Liver (tissue), 3 donors: Measurements from ENCODE around the gene LYPD5.

ENCODE experiments used
- EGR1 ChIP-seq, 2 donors: IDR thresholded peaks; 2 replicates each; pipeline ENCODE4 v1.6.1; 2016 to 2018; ENCODE audit warnings: antibody characterized with exemption in 2 of 2, low read depth in 2 of 2
- FOXA1 ChIP-seq: IDR thresholded peaks from 2 replicates; pipeline ENCODE4 v1.6.1; 2016; ENCODE audit warnings: antibody characterized with exemption
- GABPA ChIP-seq, 2 donors: IDR thresholded peaks in 1 of 2; conservative IDR thresholded peaks in 1 of 2; 2 replicates each; pipeline ENCODE4 v1.6.1; 2016; ENCODE audit warnings: antibody characterized with exemption in 2 of 2, mild to moderate bottlenecking in 1 of 2, moderate library complexity in 1 of 2
- JUND ChIP-seq, 2 donors: IDR thresholded peaks; 2 replicates each; pipeline ENCODE4 v1.6.1; 2016; ENCODE audit warnings: antibody characterized with exemption in 2 of 2
- RAD21 ChIP-seq, 2 donors: IDR thresholded peaks; 2 replicates each; pipeline ENCODE4 v1.6.1; 2016; ENCODE audit warnings: antibody characterized with exemption in 2 of 2, mild to moderate bottlenecking in 2 of 2
- RXRA ChIP-seq, 2 donors: IDR thresholded peaks; 2 replicates each; pipeline ENCODE4 v1.6.1; 2017 to 2018; ENCODE audit warnings: antibody characterized with exemption in 2 of 2, mild to moderate bottlenecking in 1 of 2
- SP1 ChIP-seq: IDR thresholded peaks from 2 replicates; pipeline ENCODE4 v1.6.1; 2018; ENCODE audit warnings: antibody characterized with exemption, mild to moderate bottlenecking
- YY1 ChIP-seq: IDR thresholded peaks from 2 replicates; pipeline ENCODE4 v1.6.1; 2016; ENCODE audit warnings: antibody characterized with exemption, mild to moderate bottlenecking
- TF ChIP-seq, protein P1 (sequence below): fragments of 150-350 bp; IDR thresholded peaks from 2 replicates; pipeline ENCODE4 v1.5.1; 2017; ENCODE audit warnings: improper control_type of control experiment, low read depth, low read length; ENCODE audit not compliant: missing input control
- TF ChIP-seq, protein P2 (sequence below): IDR thresholded peaks from 2 replicates; pipeline ENCODE4 v1.6.1; 2016; ENCODE audit warnings: antibody characterized with exemption
- TF ChIP-seq, protein P3 (sequence below): IDR thresholded peaks from 2 replicates; pipeline ENCODE4 v1.6.1; 2016; ENCODE audit warnings: antibody characterized with exemption
- TF ChIP-seq, protein P4 (sequence below): IDR thresholded peaks from 2 replicates; pipeline ENCODE4 v1.6.1; 2016; ENCODE audit warnings: antibody characterized with exemption, mild to moderate bottlenecking
- TF ChIP-seq, protein P5 (sequence below): IDR thresholded peaks from 2 replicates; pipeline ENCODE4 v1.6.1; 2016; ENCODE audit warnings: antibody characterized with exemption
- donor health status: healthy.
- donor health status: healthy.

DNA sequence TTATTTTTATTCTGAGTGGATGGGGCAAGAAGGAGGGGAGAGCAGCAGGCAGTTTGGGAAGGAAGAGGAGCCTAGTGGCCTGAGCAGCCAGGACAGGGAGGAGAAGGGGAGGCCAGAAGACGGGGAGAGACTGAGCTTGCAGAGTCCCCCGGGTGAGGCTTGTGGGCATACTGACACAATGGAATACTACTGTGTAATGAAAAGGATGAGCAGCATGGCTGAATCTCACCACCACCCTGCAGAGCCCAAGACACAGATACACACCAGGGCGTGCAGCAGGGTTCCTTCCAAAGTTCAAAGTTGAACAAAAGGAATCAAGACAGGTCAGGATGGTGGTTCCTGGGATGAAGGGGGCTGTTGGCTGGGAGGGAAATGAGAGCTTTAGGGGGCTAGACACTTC is 39.4 kb downstream of the LYPD5 start:
- TF ChIP-seq, protein P1, sequence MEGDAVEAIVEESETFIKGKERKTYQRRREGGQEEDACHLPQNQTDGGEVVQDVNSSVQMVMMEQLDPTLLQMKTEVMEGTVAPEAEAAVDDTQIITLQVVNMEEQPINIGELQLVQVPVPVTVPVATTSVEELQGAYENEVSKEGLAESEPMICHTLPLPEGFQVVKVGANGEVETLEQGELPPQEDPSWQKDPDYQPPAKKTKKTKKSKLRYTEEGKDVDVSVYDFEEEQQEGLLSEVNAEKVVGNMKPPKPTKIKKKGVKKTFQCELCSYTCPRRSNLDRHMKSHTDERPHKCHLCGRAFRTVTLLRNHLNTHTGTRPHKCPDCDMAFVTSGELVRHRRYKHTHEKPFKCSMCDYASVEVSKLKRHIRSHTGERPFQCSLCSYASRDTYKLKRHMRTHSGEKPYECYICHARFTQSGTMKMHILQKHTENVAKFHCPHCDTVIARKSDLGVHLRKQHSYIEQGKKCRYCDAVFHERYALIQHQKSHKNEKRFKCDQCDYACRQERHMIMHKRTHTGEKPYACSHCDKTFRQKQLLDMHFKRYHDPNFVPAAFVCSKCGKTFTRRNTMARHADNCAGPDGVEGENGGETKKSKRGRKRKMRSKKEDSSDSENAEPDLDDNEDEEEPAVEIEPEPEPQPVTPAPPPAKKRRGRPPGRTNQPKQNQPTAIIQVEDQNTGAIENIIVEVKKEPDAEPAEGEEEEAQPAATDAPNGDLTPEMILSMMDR = no peak
- TF ChIP-seq, protein P2, sequence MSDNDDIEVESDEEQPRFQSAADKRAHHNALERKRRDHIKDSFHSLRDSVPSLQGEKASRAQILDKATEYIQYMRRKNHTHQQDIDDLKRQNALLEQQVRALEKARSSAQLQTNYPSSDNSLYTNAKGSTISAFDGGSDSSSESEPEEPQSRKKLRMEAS = no peak
- TF ChIP-seq RAD21 (IDR thresholded peaks at IDR 0.05) (no peak), YY1 (no peak), JUND (IDR thresholded peaks at IDR 0.05) (no peak), GABPA (IDR thresholded peaks at IDR 0.05 in 1 of 2, conservative IDR thresholded peaks at IDR 0.05 in 1 of 2) (no peak), RXRA (IDR thresholded peaks at IDR 0.05) (no peak), FOXA1 (no peak), SP1 (no peak), EGR1 (IDR thresholded peaks at IDR 0.05; ENCODE audit: low read depth in 2 of 2) (no peak)
- TF ChIP-seq, protein P3, sequence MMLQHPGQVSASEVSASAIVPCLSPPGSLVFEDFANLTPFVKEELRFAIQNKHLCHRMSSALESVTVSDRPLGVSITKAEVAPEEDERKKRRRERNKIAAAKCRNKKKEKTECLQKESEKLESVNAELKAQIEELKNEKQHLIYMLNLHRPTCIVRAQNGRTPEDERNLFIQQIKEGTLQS = no peak
- TF ChIP-seq, protein P4, sequence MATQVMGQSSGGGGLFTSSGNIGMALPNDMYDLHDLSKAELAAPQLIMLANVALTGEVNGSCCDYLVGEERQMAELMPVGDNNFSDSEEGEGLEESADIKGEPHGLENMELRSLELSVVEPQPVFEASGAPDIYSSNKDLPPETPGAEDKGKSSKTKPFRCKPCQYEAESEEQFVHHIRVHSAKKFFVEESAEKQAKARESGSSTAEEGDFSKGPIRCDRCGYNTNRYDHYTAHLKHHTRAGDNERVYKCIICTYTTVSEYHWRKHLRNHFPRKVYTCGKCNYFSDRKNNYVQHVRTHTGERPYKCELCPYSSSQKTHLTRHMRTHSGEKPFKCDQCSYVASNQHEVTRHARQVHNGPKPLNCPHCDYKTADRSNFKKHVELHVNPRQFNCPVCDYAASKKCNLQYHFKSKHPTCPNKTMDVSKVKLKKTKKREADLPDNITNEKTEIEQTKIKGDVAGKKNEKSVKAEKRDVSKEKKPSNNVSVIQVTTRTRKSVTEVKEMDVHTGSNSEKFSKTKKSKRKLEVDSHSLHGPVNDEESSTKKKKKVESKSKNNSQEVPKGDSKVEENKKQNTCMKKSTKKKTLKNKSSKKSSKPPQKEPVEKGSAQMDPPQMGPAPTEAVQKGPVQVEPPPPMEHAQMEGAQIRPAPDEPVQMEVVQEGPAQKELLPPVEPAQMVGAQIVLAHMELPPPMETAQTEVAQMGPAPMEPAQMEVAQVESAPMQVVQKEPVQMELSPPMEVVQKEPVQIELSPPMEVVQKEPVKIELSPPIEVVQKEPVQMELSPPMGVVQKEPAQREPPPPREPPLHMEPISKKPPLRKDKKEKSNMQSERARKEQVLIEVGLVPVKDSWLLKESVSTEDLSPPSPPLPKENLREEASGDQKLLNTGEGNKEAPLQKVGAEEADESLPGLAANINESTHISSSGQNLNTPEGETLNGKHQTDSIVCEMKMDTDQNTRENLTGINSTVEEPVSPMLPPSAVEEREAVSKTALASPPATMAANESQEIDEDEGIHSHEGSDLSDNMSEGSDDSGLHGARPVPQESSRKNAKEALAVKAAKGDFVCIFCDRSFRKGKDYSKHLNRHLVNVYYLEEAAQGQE = no peak
- TF ChIP-seq, protein P5, sequence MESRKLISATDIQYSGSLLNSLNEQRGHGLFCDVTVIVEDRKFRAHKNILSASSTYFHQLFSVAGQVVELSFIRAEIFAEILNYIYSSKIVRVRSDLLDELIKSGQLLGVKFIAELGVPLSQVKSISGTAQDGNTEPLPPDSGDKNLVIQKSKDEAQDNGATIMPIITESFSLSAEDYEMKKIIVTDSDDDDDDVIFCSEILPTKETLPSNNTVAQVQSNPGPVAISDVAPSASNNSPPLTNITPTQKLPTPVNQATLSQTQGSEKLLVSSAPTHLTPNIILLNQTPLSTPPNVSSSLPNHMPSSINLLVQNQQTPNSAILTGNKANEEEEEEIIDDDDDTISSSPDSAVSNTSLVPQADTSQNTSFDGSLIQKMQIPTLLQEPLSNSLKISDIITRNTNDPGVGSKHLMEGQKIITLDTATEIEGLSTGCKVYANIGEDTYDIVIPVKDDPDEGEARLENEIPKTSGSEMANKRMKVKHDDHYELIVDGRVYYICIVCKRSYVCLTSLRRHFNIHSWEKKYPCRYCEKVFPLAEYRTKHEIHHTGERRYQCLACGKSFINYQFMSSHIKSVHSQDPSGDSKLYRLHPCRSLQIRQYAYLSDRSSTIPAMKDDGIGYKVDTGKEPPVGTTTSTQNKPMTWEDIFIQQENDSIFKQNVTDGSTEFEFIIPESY = no peak
